Mesendoderm (in vitro differentiated cells): ENCODE measurements around the gene SEPTIN14. TPM values are rescaled to one million over a fixed set of nuclear protein-coding genes. Genes with fewer than 3 reads are reported as not detected.
"Not testable (repeated sequence)": the region's sequence is repeated elsewhere in the genome, so short reads cannot be mapped to it uniquely, and the experiment has no call there.

Experiments
- DNase-seq: peaks from one replicate; pipeline ENCODE4 v3.0.0; 2013
- H2AK5ac ChIP-seq: 2 replicates; pipeline ENCODE4 v1.6.1; 2013; ENCODE audit warnings: low read length, inconsistent platforms
- H2BK120ac ChIP-seq: 2 replicates; pipeline ENCODE4 v1.6.1; 2013; ENCODE audit warnings: low read depth, mild to moderate bottlenecking, low read length, moderate library complexity, mixed read lengths
- H2BK15ac ChIP-seq: replicated peaks from 2 replicates; pipeline ENCODE4 v1.6.1; 2013; ENCODE audit warnings: low read depth, mild to moderate bottlenecking, moderate library complexity
- H2BK5ac ChIP-seq: 2 replicates; pipeline ENCODE4 v1.6.1; 2013; ENCODE audit warnings: low read length, inconsistent platforms
- H3K18ac ChIP-seq: 2 replicates; pipeline ENCODE4 v1.6.1; 2013; ENCODE audit warnings: mild to moderate bottlenecking, low read length, mixed read lengths
- H3K23ac ChIP-seq: one replicate; pipeline ENCODE4 v1.6.1; 2013; ENCODE audit warnings: low read length
- H3K27ac ChIP-seq: 2 replicates; pipeline ENCODE4 v1.5.1; 2013; ENCODE audit warnings: low read depth, mild to moderate bottlenecking, inconsistent platforms, low read length, moderate library complexity
- H3K27me3 ChIP-seq: 2 replicates; pipeline ENCODE4 v1.6.1; 2013; ENCODE audit warnings: low read length, control low read depth, mild to moderate bottlenecking, inconsistent platforms; ENCODE audit not compliant: insufficient read depth, poor library complexity
- H3K36me3 ChIP-seq: 2 replicates; pipeline ENCODE4 v1.6.1; 2013; ENCODE audit warnings: low read length, inconsistent platforms; ENCODE audit not compliant: control insufficient read depth, insufficient read depth
- H3K4ac ChIP-seq: one replicate; pipeline ENCODE4 v1.6.1; 2013; ENCODE audit warnings: low read depth, mild to moderate bottlenecking, low read length, moderate library complexity
- H3K4me1 ChIP-seq: 2 replicates; pipeline ENCODE4 v1.6.1; 2013; ENCODE audit warnings: low read depth, low read length, inconsistent platforms; ENCODE audit not compliant: control insufficient read depth
- H3K4me2 ChIP-seq: 2 replicates; pipeline ENCODE4 v1.6.1; 2013; ENCODE audit warnings: low read length
- H3K4me3 ChIP-seq: 2 replicates; pipeline ENCODE4 v1.5.1; 2013; ENCODE audit warnings: mild to moderate bottlenecking, low read length
- H3K56ac ChIP-seq: one replicate; pipeline ENCODE4 v1.6.1; 2013; ENCODE audit warnings: low read length
- H3K79me1 ChIP-seq: 2 replicates; pipeline ENCODE4 v1.6.1; 2013; ENCODE audit warnings: low read length, inconsistent platforms
- H3K79me2 ChIP-seq: 2 replicates; pipeline ENCODE4 v1.6.1; 2013; ENCODE audit warnings: mild to moderate bottlenecking, low read length; ENCODE audit not compliant: control insufficient read depth, insufficient read depth
- H3K9ac ChIP-seq: 2 replicates; pipeline ENCODE4 v1.6.1; 2013; ENCODE audit warnings: low read length, inconsistent platforms
- H4K5ac ChIP-seq: one replicate; pipeline ENCODE4 v1.6.1; 2013; ENCODE audit warnings: low read length
- H4K8ac ChIP-seq: one replicate; pipeline ENCODE4 v1.6.1; 2013; ENCODE audit warnings: low read depth, mild to moderate bottlenecking, control low read depth, low read length, moderate library complexity
- WGBS: extraction: QIAGEN DNeasy Blood & Tissue Kit; methylation state at CpG from one replicate; pipeline ENCODE4 v1.1.7; 2013; ENCODE audit warnings: low lambda C conversion rate, missing lambda C conversion rate; ENCODE audit not compliant: insufficient coverage; ENCODE audit errors: extremely low coverage; 5-methylcytosine and 5-hydroxymethylcytosine counted together
- polyA plus RNA-seq, 2 experiments: library from polyadenylated mRNA; stranded (reverse); fragments of 200-250 nt; gene quantifications; one replicate each; pipeline ENCODE4 v1.2.3, GENCODE V29; 2013

Gene SEPTIN14
- polyA plus RNA-seq (2013, experiment 1 of 2): not detected
- not detected for polyA plus RNA-seq (2013, experiment 2 of 2)

GRCh38 chr7:55862652-55863051, at the start of gene SEPTIN14:
TSS of gene SEPTIN14 (minus strand) at chr7:55862752. CDS start at chr7:55861996, 756 bp downstream.
- WGBS: no CpG with 5 or more reads among the region's 2 CpGs
- not testable (repeated sequence) for H3K4me1 ChIP-seq

GRCh38 chr7:55903985-55904759, 41.6 kb upstream of the SEPTIN14 start:
- WGBS: no CpG with 5 or more reads among the region's 8 CpGs
- Histone ChIP-seq H2BK5ac (no peak overlapping the region), H3K4me2 (no peak overlapping the region), H3K4ac (no peak overlapping the region), H3K36me3 (no peaks in the 10 kb centered on the region), H3K23ac (no peak overlapping the region), H3K27me3 (no peaks in the 10 kb centered on the region), H3K9ac (no peak overlapping the region), H3K79me2 (no peaks in the 10 kb centered on the region), H3K56ac (no peak overlapping the region), H4K5ac (no peak overlapping the region), H3K79me1 (no peaks in the 10 kb centered on the region), H3K27ac (no peak overlapping the region), H2AK5ac (no peak overlapping the region), H3K18ac (no peak overlapping the region), H3K4me1 (no peaks in the 10 kb centered on the region), H3K4me3 (no peak overlapping the region), H2BK120ac (no peak overlapping the region), H2BK15ac (no peak overlapping the region), H4K8ac (no peak overlapping the region)
- no peak for DNase-seq

More at GRCh38 chr7:55862652-55863051, at the start of gene SEPTIN14:
- not testable (repeated sequence) for H2BK5ac ChIP-seq, H2BK15ac ChIP-seq, H3K79me2 ChIP-seq, H3K79me1 ChIP-seq, DNase-seq, H2AK5ac ChIP-seq, H3K9ac ChIP-seq, H3K56ac ChIP-seq, H2BK120ac ChIP-seq, H3K36me3 ChIP-seq, H4K8ac ChIP-seq, H4K5ac ChIP-seq, H3K18ac ChIP-seq, H3K4me2 ChIP-seq, H3K23ac ChIP-seq, H3K27ac ChIP-seq, H3K4ac ChIP-seq, H3K4me3 ChIP-seq, H3K27me3 ChIP-seq

- WGBS: no CpG with 5 or more reads among the region's 1 CpG
These were observed 38.5 kb upstream of the SEPTIN14 start for GRCh38 chr7:55901059-55901458.

GRCh38 chr7:55898287-55898686, 35.7 kb upstream of the SEPTIN14 start:
- no peak overlapping the region for H2BK5ac ChIP-seq
- WGBS: no CpG with 5 or more reads among the region's 4 CpGs

More at GRCh38 chr7:55901059-55901458, 38.5 kb upstream of the SEPTIN14 start:
- H3K4me3 ChIP-seq, H3K23ac ChIP-seq, H3K4ac ChIP-seq, H3K27ac ChIP-seq, H3K27me3 ChIP-seq, H2AK5ac ChIP-seq, H2BK120ac ChIP-seq, H3K9ac ChIP-seq, H3K18ac ChIP-seq, H4K8ac ChIP-seq, H3K79me2 ChIP-seq, H3K56ac ChIP-seq, H3K36me3 ChIP-seq, H3K4me1 ChIP-seq, H3K4me2 ChIP-seq, H2BK15ac ChIP-seq, H2BK5ac ChIP-seq, H3K79me1 ChIP-seq, H4K5ac ChIP-seq: not testable (repeated sequence)
- peak; percentile 13 for DNase-seq

GRCh38 chr7:55895021-55895420, 32.5 kb upstream of the SEPTIN14 start:
- Histone ChIP-seq H3K27ac (no peak overlapping the region), H4K5ac (no peak overlapping the region), H3K4ac (no peak overlapping the region), H3K36me3 (no peaks in the 10 kb centered on the region), H3K23ac (no peak overlapping the region), H3K4me3 (no peak overlapping the region), H3K9ac (no peak overlapping the region), H3K79me1 (no peaks in the 10 kb centered on the region), H3K4me2 (no peak overlapping the region), H2BK120ac (no peak overlapping the region), H3K79me2 (no peaks in the 10 kb centered on the region), H2AK5ac (no peak overlapping the region), H3K18ac (no peak overlapping the region), H2BK5ac (no peak overlapping the region), H3K56ac (no peak overlapping the region), H3K4me1 (no peaks in the 10 kb centered on the region), H4K8ac (no peak overlapping the region), H2BK15ac (no peak overlapping the region), H3K27me3 (no peaks in the 10 kb centered on the region)
- DNase-seq: no peak
- no CpG with 5 or more reads among the region's 4 CpGs for WGBS

More at GRCh38 chr7:55898287-55898686, 35.7 kb upstream of the SEPTIN14 start:
- DNase-seq: no peak
- Histone ChIP-seq H3K27me3 (no peaks in the 10 kb centered on the region), H3K9ac (no peak overlapping the region), H3K23ac (no peak overlapping the region), H4K8ac (no peak overlapping the region), H2AK5ac (no peak overlapping the region), H3K79me1 (no peaks in the 10 kb centered on the region), H3K18ac (no peak overlapping the region), H3K56ac (no peak overlapping the region), H3K36me3 (no peaks in the 10 kb centered on the region), H3K27ac (no peak overlapping the region), H2BK120ac (no peak overlapping the region), H4K5ac (no peak overlapping the region), H3K4me1 (no peaks in the 10 kb centered on the region), H3K79me2 (no peaks in the 10 kb centered on the region), H2BK15ac (no peak overlapping the region), H3K4me2 (no peak overlapping the region), H3K4me3 (no peak overlapping the region), H3K4ac (no peak overlapping the region)

- no peak overlapping the region for H2BK5ac ChIP-seq
- no peak overlapping the region for H3K4ac ChIP-seq
- H2AK5ac ChIP-seq: no peak overlapping the region
- H3K4me2 ChIP-seq: no peak overlapping the region
- no peaks in the 10 kb centered on the region for H3K36me3 ChIP-seq
- no peak for DNase-seq
- no peak overlapping the region for H3K23ac ChIP-seq
- H4K8ac ChIP-seq: no peak overlapping the region
- H3K27ac ChIP-seq: no peak overlapping the region
- no peak overlapping the region for H4K5ac ChIP-seq
- no peak overlapping the region for H3K4me3 ChIP-seq
- no peak overlapping the region for H2BK120ac ChIP-seq
- no peak overlapping the region for H3K18ac ChIP-seq
- H3K4me1 ChIP-seq: no peaks in the 10 kb centered on the region
- no peak overlapping the region for H3K9ac ChIP-seq
- H2BK15ac ChIP-seq: no peak overlapping the region
- H3K56ac ChIP-seq: no peak overlapping the region
- no peaks in the 10 kb centered on the region for H3K27me3 ChIP-seq
- H3K79me2 ChIP-seq: no peaks in the 10 kb centered on the region
- H3K79me1 ChIP-seq: no peaks in the 10 kb centered on the region
These were observed 31.4 kb upstream of the SEPTIN14 start for GRCh38 chr7:55893940-55894339.
